Natural killer cell (primary cell): ENCODE data around the gene IRF2BPL. TPM values are rescaled to one million over a fixed set of nuclear protein-coding genes. Genes with fewer than 3 reads are reported as not detected.

Source experiments
- ATAC-seq, 3 donors: fragments of 150-1000 bp in 2 of 3; fragments of 200-7000 bp in 1 of 3; cut with Tn5 transposase; 1 replicate in 1 of 3; 2 replicates in 2 of 3; pipeline ENCODE4 v1.10.0; 2021; ENCODE audit warnings: mild to moderate bottlenecking in 2 of 3, moderate library complexity in 2 of 3
- DNase-seq, 2 donors: peaks; one replicate each; pipeline versions ENCODE4 v3.0.0 to v3.0.0-alpha.2; 2013 to 2021; ENCODE audit warnings: mixed read lengths in 1 of 2
- H3K27ac ChIP-seq: one replicate; pipeline ENCODE4 v1.5.1; 2013; ENCODE audit warnings: mild to moderate bottlenecking, low read length
- H3K27me3 ChIP-seq: one replicate; pipeline ENCODE4 v1.6.1; 2013; ENCODE audit warnings: low read length; ENCODE audit not compliant: control insufficient read depth, insufficient read depth
- H3K36me3 ChIP-seq: one replicate; pipeline ENCODE4 v1.6.1; 2013; ENCODE audit warnings: low read length; ENCODE audit not compliant: control insufficient read depth, insufficient read depth
- H3K4me1 ChIP-seq: one replicate; pipeline ENCODE4 v1.6.1; 2013; ENCODE audit warnings: low read length; ENCODE audit not compliant: control insufficient read depth, insufficient read depth
- H3K4me3 ChIP-seq: one replicate; pipeline ENCODE4 v1.5.1; 2013; ENCODE audit warnings: low read length
- H3K9me3 ChIP-seq: one replicate; pipeline ENCODE4 v1.6.1; 2013; ENCODE audit warnings: low read length; ENCODE audit not compliant: control insufficient read depth, insufficient read depth
- H3K27ac Mint-ChIP-seq, 2 donors: one replicate each; pipeline ENCODE4 v1.8.0; 2022; ENCODE audit warnings: mild to moderate bottlenecking in 2 of 2, mixed read lengths in 2 of 2, moderate library complexity in 1 of 2
- H3K27me3 Mint-ChIP-seq, 2 donors: one replicate each; pipeline ENCODE4 v1.8.0; 2022; ENCODE audit warnings: low read depth in 2 of 2, mixed read lengths in 2 of 2
- H3K36me3 Mint-ChIP-seq: one replicate; pipeline ENCODE4 v1.8.0; 2022; ENCODE audit warnings: mixed read lengths
- H3K4me1 Mint-ChIP-seq, 2 donors: one replicate each; pipeline ENCODE4 v1.8.0; 2022; ENCODE audit warnings: mixed read lengths in 2 of 2
- H3K4me3 Mint-ChIP-seq: one replicate; pipeline ENCODE4 v1.8.0; 2022; ENCODE audit warnings: mild to moderate bottlenecking, moderate library complexity, mixed read lengths
- H3K9me3 Mint-ChIP-seq, 2 donors: one replicate each; pipeline ENCODE4 v1.8.0; 2022; ENCODE audit warnings: mixed read lengths in 2 of 2
- CTCF ChIP-seq: fragments of 200-600 bp; IDR thresholded peaks from one replicate; pipeline ENCODE4 v1.8.0; 2022; ENCODE audit warnings: antibody characterized with exemption
- WGBS: methylation state at CpG from one replicate; pipeline ENCODE4 v1.1.7; 2013; ENCODE audit warnings: missing lambda C conversion rate; ENCODE audit not compliant: insufficient coverage; 5-methylcytosine and 5-hydroxymethylcytosine counted together
- intact Hi-C: fragments of 100-400 bp; cut with micrococcal nuclease; formaldehyde crosslinking; loops from one replicate; pipeline ENCODE4 v1.14.2; 2022
- total RNA-seq, 4 donors: library from RNA; stranded (reverse); fragments of 120-200 nt in 1 of 4; gene quantifications; one replicate each; pipeline versions ENCODE4 v1.2.3 to v1.2.4, GENCODE V29; 2013 to 2022

The IRF2BPL gene
- total RNA-seq, 3 donors from 2014 or later (not counting 1 experiment from before 2014, with no cell fraction given) = 39.3 to 46.5 (median 46.3) TPM

GRCh38 chr14:77046721-77047120, 18.2 kb upstream of the IRF2BPL start:
- DNase-seq (no peak), ATAC-seq (no peak)
- H3K27me3 Mint-ChIP-seq = no peaks in the 10 kb centered on the region
- no peak overlapping the region for H3K4me3 Mint-ChIP-seq
- Histone ChIP-seq H3K27me3 (no peaks in the 10 kb centered on the region), H3K27ac (no peak overlapping the region), H3K9me3 (no peaks in the 10 kb centered on the region), H3K4me1 (peaks cover 38% of the 10 kb centered on the region), H3K36me3 (no peaks in the 10 kb centered on the region), H3K4me3 (no peak overlapping the region)
- no peak overlapping the region for H3K27ac Mint-ChIP-seq
- TF ChIP-seq CTCF = no peak
- H3K36me3 Mint-ChIP-seq = no peaks in the 10 kb centered on the region
- no peaks in the 10 kb centered on the region for H3K9me3 Mint-ChIP-seq
- WGBS = 90% methylated on average over 3 of the region's 3 CpGs
- intact Hi-C loops = no loop called here
- peaks cover 25 to 32% of the 10 kb centered on the region in 2 donors for H3K4me1 Mint-ChIP-seq

GRCh38 chr14:77045238-77046162, 17.0 kb upstream of the IRF2BPL start:
- WGBS = 91% methylated on average over 8 of the region's 9 CpGs
- TF ChIP-seq CTCF = no peak
- Histone ChIP-seq H3K36me3 (no peaks in the 10 kb centered on the region), H3K27ac (no peak overlapping the region), H3K9me3 (no peaks in the 10 kb centered on the region), H3K27me3 (no peaks in the 10 kb centered on the region), H3K4me1 (peaks cover 50% of the 10 kb centered on the region), H3K4me3 (no peak overlapping the region)
- Mint-ChIP-seq H3K27ac (no peak overlapping the region), H3K27me3 (no peaks in the 10 kb centered on the region), H3K36me3 (no peaks in the 10 kb centered on the region), H3K4me3 (no peak overlapping the region), H3K4me1 (peaks cover 35 to 44% of the 10 kb centered on the region in 2 donors), H3K9me3 (no peaks in the 10 kb centered on the region)
- ATAC-seq (no peak), DNase-seq (no peak)
- intact Hi-C loops = no loop called here

GRCh38 chr14:77044783-77045237, 16.3 kb upstream of the IRF2BPL start:
- WGBS = 77% methylated on average over 2 of the region's 2 CpGs
- no peaks in the 10 kb centered on the region for H3K36me3 ChIP-seq
- no peak for TF ChIP-seq CTCF
- H3K27ac ChIP-seq = no peak overlapping the region
- no peak overlapping the region for H3K4me3 ChIP-seq
- H3K9me3 Mint-ChIP-seq = no peaks in the 10 kb centered on the region
- DNase-seq = no peak
- no peak for ATAC-seq
- no peaks in the 10 kb centered on the region for H3K27me3 ChIP-seq
- H3K9me3 ChIP-seq = no peaks in the 10 kb centered on the region
- peaks cover 56% of the 10 kb centered on the region for H3K4me1 ChIP-seq
- H3K27ac Mint-ChIP-seq = peak overlapping the region; percentile 96 to 99
- no peaks in the 10 kb centered on the region for H3K36me3 Mint-ChIP-seq
- no peaks in the 10 kb centered on the region for H3K27me3 Mint-ChIP-seq
- peaks cover 37 to 51% of the 10 kb centered on the region in 2 donors for H3K4me1 Mint-ChIP-seq
- no peak overlapping the region for H3K4me3 Mint-ChIP-seq
- intact Hi-C loops = no loop called here
